OCI-LY3 (cell line): Measurements from ENCODE around the gene CAT.

ENCODE experiments used
- H2AFZ ChIP-seq: fragments of 200-600, 300-600 bp; shearing (Covaris generic); 2 replicates; pipeline ENCODE4 v1.6.0; 2014; ENCODE audit warnings: antibody characterized with exemption, low read depth, low read length
- H3K27ac ChIP-seq: fragments of 200-600, 300-600 bp; sonication (generic); 2 replicates; pipeline ENCODE4 v1.5.1; 2014; ENCODE audit warnings: mild to moderate bottlenecking, low read length, moderate library complexity, mixed read lengths
- H3K27me3 ChIP-seq: fragments of 200-600, 300-600 bp; sonication (generic); 2 replicates; pipeline ENCODE4 v1.6.1; 2014; ENCODE audit warnings: low read depth, low read length, mixed read lengths
- H3K36me3 ChIP-seq: fragments of 200-600, 300-600 bp; sonication (generic); replicated peaks from 2 replicates; pipeline ENCODE3; 2014; ENCODE audit warnings: low read depth, low read length, mixed read lengths
- H3K4me1 ChIP-seq: fragments of 300-600, 200-600 bp; sonication (generic); 2 replicates; pipeline ENCODE4 v1.6.1; 2014; ENCODE audit warnings: low read length, mixed read lengths
- H3K4me2 ChIP-seq: fragments of 200-600, 300-600 bp; sonication (generic); 2 replicates; pipeline ENCODE4 v1.6.1; 2014; ENCODE audit warnings: low read length, mixed read lengths
- H3K4me3 ChIP-seq: fragments of 300-600, 200-600 bp; sonication (generic); 2 replicates; pipeline ENCODE4 v1.5.1; 2014; ENCODE audit warnings: antibody characterized with exemption, mild to moderate bottlenecking, low read length, moderate library complexity
- H3K79me2 ChIP-seq: fragments of 300-600, 200-600 bp; shearing (Covaris generic); 2 replicates; pipeline ENCODE4 v1.6.1; 2014; ENCODE audit warnings: mild to moderate bottlenecking, low read length, mixed read lengths
- H3K9ac ChIP-seq: fragments of 300-600, 200-600 bp; shearing (Covaris generic); 2 replicates; pipeline ENCODE4 v1.6.0; 2014; ENCODE audit warnings: mild to moderate bottlenecking, low read length, moderate library complexity
- H3K9me3 ChIP-seq: fragments of 200-600, 300-600 bp; shearing (Covaris generic); 2 replicates; pipeline ENCODE4 v1.6.1; 2014; ENCODE audit warnings: low read length, mixed read lengths; ENCODE audit not compliant: insufficient read depth
- H4K20me1 ChIP-seq: fragments of 200-600, 300-600 bp; sonication (generic); 2 replicates; pipeline ENCODE4 v1.6.1; 2016; ENCODE audit warnings: low read length, mixed read lengths; ENCODE audit not compliant: insufficient read depth
- CTCF ChIP-seq: fragments of 200-600, 300-600 bp; sonication (generic); IDR thresholded peaks from 2 replicates; pipeline ENCODE4 v1.5.1; 2014; ENCODE audit warnings: antibody characterized with exemption, low read length, low read depth
- EZH2phosphoT487 ChIP-seq: fragments of 200-600 bp; shearing (Covaris generic); IDR thresholded peaks from 2 replicates; pipeline ENCODE4 v1.6.1; 2018; ENCODE audit warnings: antibody characterized with exemption, mixed run types, low read depth

The CAT gene

GRCh38 chr11:34507610-34508009, 68.9 kb downstream of the CAT start:
- no peak overlapping the region for H2AFZ ChIP-seq
- H3K9me3 ChIP-seq: no peaks in the 10 kb centered on the region
- no peaks in the 10 kb centered on the region for H3K27me3 ChIP-seq
- H3K79me2 ChIP-seq: no peaks in the 10 kb centered on the region
- H3K4me3 ChIP-seq: no peak overlapping the region
- no peak overlapping the region for H3K9ac ChIP-seq
- no peak overlapping the region for H3K27ac ChIP-seq
- no peak overlapping the region for H3K4me2 ChIP-seq
- H3K36me3 ChIP-seq: no peaks in the 10 kb centered on the region
- peaks cover under 1% of the 10 kb centered on the region; the same call in 1 of the 2 replicates for H3K4me1 ChIP-seq
- no peaks in the 10 kb centered on the region for H4K20me1 ChIP-seq
- TF ChIP-seq EZH2phosphoT487 (no peak), CTCF (no peak)

GRCh38 chr11:34508524-34508923, 69.8 kb downstream of the CAT start:
- H3K36me3 ChIP-seq: no peaks in the 10 kb centered on the region
- no peak overlapping the region for H2AFZ ChIP-seq
- no peaks in the 10 kb centered on the region for H3K27me3 ChIP-seq
- H4K20me1 ChIP-seq: no peaks in the 10 kb centered on the region
- H3K9me3 ChIP-seq: no peaks in the 10 kb centered on the region
- TF ChIP-seq CTCF: no peak
- no peak for TF ChIP-seq EZH2phosphoT487
- H3K79me2 ChIP-seq: no peaks in the 10 kb centered on the region
- no peak overlapping the region for H3K9ac ChIP-seq
- H3K4me1 ChIP-seq: peaks cover 5% of the 10 kb centered on the region; the same call in 1 of the 2 replicates
- no peak overlapping the region for H3K27ac ChIP-seq
- H3K4me3 ChIP-seq: no peak overlapping the region
- H3K4me2 ChIP-seq: no peak overlapping the region

- Histone ChIP-seq H3K4me2 (no peak overlapping the region), H3K79me2 (no peaks in the 10 kb centered on the region), H3K27ac (no peak overlapping the region), H3K9me3 (no peaks in the 10 kb centered on the region), H3K4me1 (peaks cover 5% of the 10 kb centered on the region; the same call in 1 of the 2 replicates), H3K27me3 (no peaks in the 10 kb centered on the region), H2AFZ (no peak overlapping the region), H3K9ac (no peak overlapping the region), H3K36me3 (no peaks in the 10 kb centered on the region), H3K4me3 (no peak overlapping the region), H4K20me1 (no peaks in the 10 kb centered on the region)
- TF ChIP-seq EZH2phosphoT487 (no peak), CTCF (no peak)
Observed at GRCh38 chr11:34509336-34509876, 70.7 kb downstream of the CAT start.

- H3K9ac ChIP-seq: no peak overlapping the region
- no peak for TF ChIP-seq EZH2phosphoT487
- TF ChIP-seq CTCF: no peak
- no peaks in the 10 kb centered on the region for H3K27me3 ChIP-seq
- H3K9me3 ChIP-seq: no peaks in the 10 kb centered on the region
- H3K79me2 ChIP-seq: no peaks in the 10 kb centered on the region
- H3K27ac ChIP-seq: no peak overlapping the region
- no peaks in the 10 kb centered on the region for H3K36me3 ChIP-seq
- peaks cover 10% of the 10 kb centered on the region for H3K4me1 ChIP-seq
- H3K4me3 ChIP-seq: no peak overlapping the region
- no peak overlapping the region for H3K4me2 ChIP-seq
- H4K20me1 ChIP-seq: no peaks in the 10 kb centered on the region
- H2AFZ ChIP-seq: no peak overlapping the region
Observed at GRCh38 chr11:34510218-34510617, 71.5 kb downstream of the CAT start.
